ENCODE data around the gene CYTH3.
A peak's percentile ranks its signal among the peaks of the same experiment; 100 is the strongest.

Gene CYTH3

DNA sequence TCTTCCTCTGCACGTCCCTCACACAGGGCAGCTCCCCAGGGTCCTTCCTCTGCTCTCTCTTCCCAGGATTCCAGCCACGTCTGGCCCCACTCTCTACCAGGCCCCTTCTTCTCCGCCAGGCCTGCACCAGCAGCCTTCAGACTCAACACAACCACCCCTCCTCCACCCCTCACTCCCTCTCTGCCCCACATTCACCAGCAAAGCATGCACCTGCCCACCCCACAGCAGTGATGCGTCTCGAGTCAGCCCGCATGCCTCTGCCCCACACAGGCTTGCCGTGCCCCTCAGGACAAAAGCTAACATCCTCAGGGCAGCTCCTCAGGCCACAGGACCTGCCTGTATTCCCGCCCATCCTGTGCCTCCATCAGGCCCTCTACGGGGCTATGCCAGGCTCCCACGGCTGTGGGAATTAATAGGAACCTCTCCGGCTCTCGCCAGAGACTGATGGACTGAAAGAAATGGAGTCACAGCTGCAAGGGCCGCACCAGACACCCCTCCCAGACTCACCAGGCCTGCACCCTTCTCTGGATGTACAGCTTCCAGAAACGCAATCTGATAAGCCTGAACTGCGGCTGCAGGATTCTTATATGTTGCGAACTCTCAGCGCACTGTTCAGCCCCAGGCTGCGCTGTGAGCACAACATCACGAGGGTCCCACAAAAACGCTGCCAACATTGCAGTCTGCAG is 100.1 kb downstream of the CYTH3 start:
- Histone ChIP-seq H3K27ac (no peak overlapping the region), H3K4me3 (no peak overlapping the region)

DNA sequence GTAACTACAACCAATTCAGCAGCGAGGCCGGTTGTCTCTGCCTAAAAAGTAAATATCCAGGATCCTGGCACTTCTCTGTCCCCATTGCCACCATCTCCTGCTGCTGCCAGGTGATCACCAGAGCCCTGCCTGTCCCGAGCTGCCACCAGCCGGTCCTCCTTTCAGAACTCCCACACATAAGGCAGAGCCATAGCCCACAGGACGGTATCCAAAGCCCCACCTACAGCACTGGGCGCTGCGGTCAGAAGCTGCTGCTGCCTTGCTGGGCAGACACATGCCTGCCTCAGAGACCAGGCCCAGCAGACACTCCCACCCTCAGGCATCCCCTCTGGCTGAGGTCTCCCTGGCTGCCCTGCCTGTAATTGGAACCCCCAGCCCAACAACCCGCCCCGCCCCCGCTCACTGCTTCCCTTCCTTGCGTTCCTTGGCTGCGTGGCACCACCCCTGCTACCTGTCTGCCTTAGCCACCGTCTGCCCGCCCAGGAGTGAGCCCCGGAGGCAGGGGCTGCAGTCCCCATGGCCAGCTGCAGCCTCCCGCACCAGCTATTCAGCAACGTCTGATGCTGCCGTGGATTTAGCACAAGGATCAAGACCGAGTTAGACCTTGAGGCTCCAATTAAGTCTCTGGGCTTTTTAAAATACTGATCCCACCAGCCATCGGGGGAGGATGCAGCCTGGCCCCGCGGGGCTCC is 100.7 kb downstream of the CYTH3 start:
- no peak overlapping the region for H3K4me3 ChIP-seq

DNA sequence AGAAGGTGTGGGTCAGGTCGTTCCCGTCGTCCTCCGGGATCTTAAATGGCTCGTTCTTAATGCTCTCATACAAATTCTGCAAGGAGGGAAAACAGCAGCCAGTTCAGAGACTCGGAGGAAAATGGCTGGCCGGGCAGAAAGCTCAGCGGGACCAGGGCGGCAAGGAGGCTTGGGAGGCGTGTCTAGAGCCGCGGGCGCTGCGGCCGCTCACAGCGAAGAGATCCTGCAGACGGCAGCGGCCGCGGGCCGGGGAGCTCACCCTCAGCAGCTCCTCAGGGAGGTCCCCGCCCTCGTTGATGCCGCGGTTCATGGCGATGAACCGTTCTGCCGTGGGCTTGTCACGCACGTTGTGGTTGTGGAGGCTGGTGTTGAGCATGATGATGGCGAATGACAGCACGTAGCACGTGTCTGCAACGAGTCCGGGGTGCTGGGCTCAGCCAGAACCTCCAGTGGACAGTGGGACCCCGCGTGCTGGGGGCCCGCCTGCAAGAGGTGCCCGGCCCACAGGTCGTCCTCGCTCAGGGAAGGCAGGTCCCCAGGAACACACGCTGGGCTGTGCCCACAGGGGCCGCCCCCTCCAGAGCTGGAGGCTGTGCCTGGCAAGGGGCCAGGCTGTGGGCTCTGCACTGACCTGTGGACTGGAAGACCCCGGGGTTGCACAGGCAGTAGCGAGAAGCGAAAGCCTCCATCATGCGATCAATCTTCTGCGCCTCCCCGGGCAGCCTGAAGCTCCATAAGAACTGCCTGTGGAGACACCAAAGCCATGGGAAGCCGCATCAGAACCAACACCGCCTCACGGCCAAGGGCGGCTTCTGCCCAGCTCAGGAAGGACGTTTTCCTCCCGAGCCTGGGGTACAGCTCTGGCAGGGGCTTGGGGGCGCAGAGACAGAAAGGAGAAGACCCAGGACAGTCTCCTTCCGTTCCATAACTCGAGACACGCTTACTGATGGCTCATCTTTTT is 101.6 kb downstream of the CYTH3 start:
- H3K4me3 ChIP-seq, result peak overlapping the region in 2 of 7 experiments; percentile 8 to 13
- H3K27ac ChIP-seq, result no peak overlapping the region

More for the DNA sequence above, 100.7 kb downstream of the CYTH3 start:
- H3K27ac ChIP-seq, result no peak overlapping the region

DNA sequence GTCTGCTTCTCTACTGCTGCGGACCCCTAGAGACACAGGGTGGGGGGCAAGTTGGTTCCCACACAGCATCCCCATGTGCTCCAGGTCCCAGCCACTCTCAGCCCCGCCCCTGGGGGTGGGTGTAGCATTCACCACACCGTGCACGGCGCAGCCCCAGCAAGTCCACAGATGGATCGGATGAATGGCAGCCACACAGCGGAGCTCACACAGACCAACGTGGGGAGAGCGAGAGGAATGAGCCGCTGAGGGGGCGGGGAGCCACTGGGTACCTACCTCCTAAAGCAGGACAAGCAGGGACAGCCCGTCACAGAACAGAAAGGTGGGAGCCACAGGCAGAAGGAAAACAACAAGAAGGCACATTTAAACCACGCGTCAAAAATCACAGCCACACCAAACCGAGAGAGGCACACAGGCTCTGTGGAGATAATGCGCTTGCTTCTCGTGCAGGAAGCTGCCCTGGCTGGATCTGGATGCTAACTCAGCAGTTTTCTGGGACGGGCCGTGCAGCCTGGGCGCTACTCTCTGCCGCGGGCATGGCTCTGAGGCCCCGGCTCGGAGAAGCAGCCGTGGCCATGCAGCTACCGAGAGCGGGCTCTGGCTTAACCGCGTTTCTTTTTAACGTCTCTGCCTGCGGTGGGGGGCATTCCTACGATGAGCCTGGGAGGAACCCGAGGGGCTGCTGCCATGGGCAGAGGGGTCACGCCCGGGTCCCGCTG is 102.5 kb downstream of the CYTH3 start:
- Histone ChIP-seq H3K4me3 (peak overlapping the region in 2 of 7 experiments; percentile 8 to 13), H3K27ac (no peak overlapping the region)

GRCh38 chr7:6168477-6168868 is 104.0 kb downstream of the CYTH3 start:
- Histone ChIP-seq H3K27ac (no peak overlapping the region), H3K4me3 (no peak overlapping the region)

DNA sequence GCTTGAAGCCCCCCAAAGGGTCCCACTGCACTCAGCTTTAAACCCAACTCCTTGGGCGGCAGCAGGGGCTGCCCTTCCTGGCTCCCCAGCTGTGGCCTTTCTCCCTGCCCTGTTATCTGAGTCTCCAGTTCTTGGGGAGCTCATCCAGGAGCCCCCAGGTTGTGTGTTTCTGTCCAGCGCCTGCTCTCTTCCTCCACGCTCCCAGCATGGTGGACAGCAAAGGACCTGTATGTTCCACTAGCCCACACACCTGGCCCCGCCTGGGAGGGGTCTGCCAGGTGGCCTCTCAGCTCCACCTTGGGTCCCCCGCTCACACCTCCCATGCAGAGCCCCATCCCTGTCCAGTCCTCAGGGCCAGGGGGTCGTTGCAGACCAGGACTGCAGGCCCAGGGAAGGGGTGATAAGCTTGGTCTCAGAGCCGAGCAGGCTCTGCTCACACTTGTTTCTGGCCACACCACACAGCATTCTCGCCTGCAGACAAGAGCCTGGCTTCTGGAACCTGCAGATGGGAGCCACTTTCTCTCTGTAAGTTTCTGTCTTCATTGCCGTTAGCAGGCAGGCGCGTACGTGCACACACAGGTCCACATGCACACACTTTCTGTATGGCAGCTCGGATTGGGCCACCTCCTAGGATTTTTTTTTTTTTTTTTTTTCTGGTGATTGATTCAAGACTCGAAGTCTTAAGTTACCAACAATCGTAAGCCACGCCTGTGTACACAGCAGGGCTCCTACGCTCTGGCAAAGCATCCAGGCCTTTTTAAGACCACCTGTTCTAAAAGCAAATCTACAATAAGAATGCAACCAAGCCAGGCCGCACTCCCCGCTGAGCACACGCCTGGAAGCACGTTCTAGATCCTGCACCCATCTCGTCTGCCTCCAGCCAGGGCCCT is 104.6 kb downstream of the CYTH3 start:
- Histone ChIP-seq H3K4me3 (no peak overlapping the region), H3K27ac (peak overlapping the region in 1 of 21 experiments; percentile 12)

- H3K27ac ChIP-seq, result peak overlapping the region in 1 of 21 experiments; percentile 12
- no peak overlapping the region for H3K4me3 ChIP-seq
Measured at GRCh38 chr7:6167004-6167551, 105.3 kb downstream of the CYTH3 start.

DNA sequence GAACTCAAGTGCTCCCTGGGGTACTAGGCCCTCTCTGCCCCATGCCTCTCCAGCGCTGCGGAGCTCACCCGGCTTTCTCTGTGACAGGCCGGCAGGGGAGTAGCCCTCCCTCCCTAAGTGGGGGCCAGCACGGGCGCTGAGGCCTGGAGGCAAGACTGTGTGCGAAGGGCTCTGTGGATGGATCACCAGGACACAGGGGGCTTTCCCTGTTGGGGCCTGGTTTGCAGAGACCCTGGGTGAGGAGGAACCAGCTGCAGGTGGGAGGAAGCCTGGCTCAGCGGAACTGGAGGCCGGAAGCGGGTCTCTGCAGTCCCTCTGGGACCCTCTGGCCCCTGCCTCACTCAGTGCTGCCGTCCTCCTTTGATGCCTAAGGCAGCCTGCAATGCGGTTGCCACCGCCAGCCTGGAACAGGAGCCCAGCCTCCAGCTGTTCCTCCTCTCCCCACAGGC is 106.0 kb downstream of the CYTH3 start:
- no peak overlapping the region for H3K4me3 ChIP-seq
- peak overlapping the region in 1 of 21 experiments; percentile 12 for H3K27ac ChIP-seq

- Histone ChIP-seq H3K27ac (no peak overlapping the region), H3K4me3 (no peak overlapping the region)
Measured at GRCh38 chr7:6165521-6166320, 106.7 kb downstream of the CYTH3 start.

DNA sequence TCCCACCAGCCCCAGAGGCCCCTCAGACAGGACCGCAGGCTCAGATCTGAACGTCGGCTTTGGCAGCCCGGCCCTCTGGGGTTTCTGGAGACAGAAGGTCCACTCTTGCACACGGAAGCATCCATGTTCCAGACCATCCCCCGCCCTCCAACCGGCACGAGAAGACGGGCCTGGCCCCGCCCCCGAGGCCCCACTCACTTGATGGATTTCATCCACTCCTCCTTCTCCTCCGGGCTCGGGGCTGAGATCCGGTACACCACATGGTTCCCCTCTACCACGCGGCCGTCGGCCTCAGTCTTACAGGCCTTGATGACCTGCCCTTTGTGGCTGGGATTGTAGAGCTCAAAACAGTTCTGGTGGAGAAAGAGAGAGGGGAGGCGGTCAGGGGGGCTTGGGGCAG is 107.3 kb downstream of the CYTH3 start:
- Histone ChIP-seq H3K4me3 (no peak overlapping the region), H3K27ac (no peak overlapping the region)

DNA sequence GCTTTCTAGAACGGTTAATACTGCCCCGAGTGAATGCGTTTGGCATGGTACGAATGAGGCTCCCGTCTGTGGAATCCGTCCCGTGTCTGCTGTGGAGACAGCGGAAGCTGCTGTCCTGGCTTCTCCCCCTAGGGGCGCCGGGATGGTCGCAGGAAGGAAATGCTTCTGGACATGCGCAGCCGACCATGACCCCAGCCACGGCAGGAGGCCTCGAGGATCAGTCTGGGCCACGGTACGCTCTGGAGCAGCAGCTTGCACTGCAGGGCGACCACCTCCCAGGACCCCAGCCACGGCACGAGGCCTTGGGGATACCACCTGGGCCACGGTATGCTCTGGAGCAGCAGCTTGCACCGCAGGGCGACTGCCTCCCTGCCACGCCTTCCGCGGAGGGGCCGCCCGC is 107.9 kb downstream of the CYTH3 start:
- H3K27ac ChIP-seq, result no peak overlapping the region
- H3K4me3 ChIP-seq, result no peak overlapping the region

DNA sequence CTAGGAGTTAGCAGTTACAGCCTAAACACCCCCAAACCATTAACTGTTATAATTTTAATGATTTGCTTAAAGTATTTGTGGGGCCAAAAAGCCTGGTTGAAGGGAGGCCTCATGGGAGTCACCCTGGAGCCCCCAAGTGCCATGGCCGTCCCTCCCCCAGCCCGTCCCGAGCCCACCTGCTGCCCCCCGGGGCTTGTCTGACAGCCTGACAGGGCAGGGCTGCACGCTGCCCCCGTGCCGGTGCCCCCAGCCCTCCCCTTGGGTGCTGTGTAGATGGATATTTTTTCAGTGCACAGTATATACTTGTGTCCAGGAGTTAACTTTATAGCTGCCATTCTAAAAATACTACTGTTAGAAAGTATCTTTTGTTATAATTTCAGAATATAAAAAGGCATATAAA is 108.4 kb downstream of the CYTH3 start:
- no peak overlapping the region for H3K27ac ChIP-seq
- no peak overlapping the region for H3K4me3 ChIP-seq

DNA sequence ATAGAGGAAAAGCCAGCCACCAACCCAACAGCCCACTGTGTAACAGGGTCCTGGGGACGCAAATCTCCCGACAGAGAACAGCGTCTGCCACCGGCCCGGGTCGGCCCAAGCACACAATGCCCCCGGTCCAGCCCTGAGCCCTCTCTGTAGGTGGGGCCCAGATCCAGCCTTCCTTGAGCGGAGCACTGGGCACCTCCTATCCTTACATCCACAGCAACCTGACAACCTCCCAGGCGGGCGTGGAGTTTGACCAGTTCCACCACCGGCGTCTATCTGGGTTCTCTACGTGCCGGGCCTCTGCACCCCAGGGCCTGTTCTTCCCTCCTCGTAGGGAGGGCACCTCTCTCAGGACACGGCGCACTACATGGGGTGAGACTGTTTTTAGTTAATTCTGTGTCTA is 109.0 kb downstream of the CYTH3 start:
- no peak overlapping the region for H3K4me3 ChIP-seq
- H3K27ac ChIP-seq, result no peak overlapping the region

- Histone ChIP-seq H3K27ac (peak overlapping the region in 4 of 21 experiments; percentile 5 to 22 (median 15)), H3K4me3 (no peak overlapping the region)
Measured at GRCh38 chr7:6162650-6163366, 109.6 kb downstream of the CYTH3 start.

DNA sequence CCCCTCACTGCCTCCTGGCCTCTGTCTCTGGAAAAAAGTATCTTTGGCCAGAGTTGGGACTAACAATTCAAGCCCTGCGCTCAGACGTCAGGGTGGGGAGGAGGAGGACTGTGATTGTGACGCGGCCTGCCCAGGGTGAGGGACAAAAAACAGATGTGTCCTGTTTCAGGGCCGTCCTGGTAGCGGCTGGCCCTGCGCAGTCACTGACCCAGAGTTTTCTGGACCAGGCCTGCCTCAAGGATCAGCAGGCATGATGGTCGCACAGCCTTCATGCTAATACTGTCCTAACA is 110.1 kb downstream of the CYTH3 start:
- H3K4me3 ChIP-seq, result no peak overlapping the region

DNA sequence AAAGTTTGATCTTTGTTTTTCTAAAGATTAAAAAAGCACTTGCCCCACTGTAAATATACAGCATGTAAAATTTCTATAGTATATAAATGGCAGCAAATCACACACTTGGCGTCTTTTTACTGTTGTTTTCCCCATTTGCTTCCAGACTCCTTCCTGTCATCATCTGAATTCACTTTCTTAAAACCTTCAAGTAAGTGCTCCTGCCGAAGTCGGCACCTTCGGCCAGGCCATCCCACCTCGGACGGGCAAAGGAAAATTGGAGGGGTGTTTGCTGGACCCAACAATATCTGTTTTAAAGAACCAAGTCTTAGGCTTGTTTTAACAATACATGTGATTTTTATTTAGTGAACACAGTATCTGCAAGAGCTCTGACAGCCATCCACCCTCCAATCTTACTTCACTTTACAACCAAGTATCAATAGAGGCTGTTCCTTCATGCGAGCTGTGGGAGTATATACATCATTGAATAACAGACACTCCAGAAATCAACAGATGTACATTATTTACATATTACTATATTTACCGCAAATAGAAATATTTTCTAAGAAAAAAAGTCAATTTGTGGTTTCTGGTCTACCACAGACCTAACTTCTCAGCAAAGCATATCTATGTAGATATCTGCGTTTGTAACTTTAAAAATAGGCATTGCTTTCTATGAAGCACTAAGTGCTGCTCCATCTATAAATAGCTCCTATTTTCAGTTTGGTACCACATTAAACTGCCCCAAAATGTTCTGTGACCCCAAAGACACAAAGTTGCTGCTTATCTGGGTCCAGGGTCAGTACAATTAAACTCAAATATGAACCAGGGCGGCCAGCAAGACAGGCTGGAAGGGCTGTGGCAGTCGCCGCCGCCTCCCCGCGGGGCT is 110.7 kb downstream of the CYTH3 start:
- Histone ChIP-seq H3K4me3 (no peak overlapping the region), H3K27ac (peak overlapping the region in 3 of 21 experiments; percentile 5 to 22 (median 21))

More for the DNA sequence above, 110.1 kb downstream of the CYTH3 start:
- H3K27ac ChIP-seq, result peak overlapping the region in 3 of 21 experiments; percentile 5 to 22 (median 21)
